ENCODE results near the gene SEMA6A.

DNA sequence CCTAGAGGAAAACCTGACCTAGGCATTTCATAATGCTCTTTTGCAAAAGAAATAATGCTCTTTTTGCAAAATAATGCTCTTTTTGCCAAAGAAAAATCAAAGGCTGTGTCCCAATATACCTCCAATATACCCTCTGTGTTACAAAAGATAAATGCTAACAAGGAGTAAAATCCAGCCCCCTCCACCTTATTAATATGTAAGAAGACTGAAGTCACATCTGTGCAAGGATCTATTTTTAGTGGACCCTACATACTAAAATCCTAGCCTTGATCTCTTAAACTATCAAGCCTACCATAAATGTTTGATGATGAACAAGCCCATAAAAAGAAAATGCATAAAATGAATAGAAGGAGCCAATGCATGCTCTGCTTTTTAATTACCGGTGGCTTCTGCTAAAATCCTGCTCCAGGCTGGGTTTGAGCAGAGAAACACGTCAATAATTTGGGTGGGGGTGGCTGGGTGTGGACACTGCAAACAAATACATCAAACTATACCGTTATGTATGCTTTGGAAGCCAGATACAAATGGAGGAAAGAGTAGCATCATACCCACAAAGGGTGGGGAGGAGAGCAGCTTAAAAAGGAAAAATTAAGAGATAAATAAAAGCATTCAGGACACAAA is 131.6 kb downstream of the SEMA6A start:
- TF ChIP-seq ZNF513 (CRISPR knock-in tag; conservative IDR thresholded peaks at IDR 0.05) (no peak), GATAD1 (CRISPR knock-in tag; IDR thresholded peaks at IDR 0.05) (no peak), CTCF (CRISPR knock-in tag; IDR thresholded peaks at IDR 0.05) (no peak)

Data from HepG2 (cell line).